GM18498 (cell line): ENCODE results near the gene TBCD.

Experiments used
- ATAC-seq: cut with Tn5 transposase; IDR thresholded peaks from one replicate; pipeline ENCODE4 v1.9.1; 2021; ENCODE audit warnings: mild to moderate bottlenecking, moderate library complexity; ENCODE audit not compliant: unreplicated experiment

The TBCD gene

GRCh38 chr17:82808006-82808405 is 56.1 kb downstream of the TBCD start:
- ATAC-seq = no peak

- ATAC-seq = no peak
These were observed 57.3 kb downstream of the TBCD start for GRCh38 chr17:82808921-82809905.

GRCh38 chr17:82810644-82811430 is 59.0 kb downstream of the TBCD start:
- ATAC-seq = no peak

- ATAC-seq = no peak
These were observed 60.2 kb downstream of the TBCD start for GRCh38 chr17:82812058-82812457.

GRCh38 chr17:82812601-82813000 is 60.7 kb downstream of the TBCD start:
- no peak for ATAC-seq

- ATAC-seq = no peak
These were observed 61.6 kb downstream of the TBCD start for GRCh38 chr17:82813299-82814051.

- no peak for ATAC-seq
These were observed 63.0 kb downstream of the TBCD start for GRCh38 chr17:82814834-82815233.

- no peak for ATAC-seq
These were observed 63.5 kb downstream of the TBCD start for GRCh38 chr17:82815354-82815753.

GRCh38 chr17:82815790-82816305 is 64.0 kb downstream of the TBCD start:
- ATAC-seq = no peak

GRCh38 chr17:82816358-82816757 is 64.5 kb downstream of the TBCD start:
- ATAC-seq = no peak

- ATAC-seq = no peak
These were observed 66.1 kb downstream of the TBCD start for GRCh38 chr17:82817947-82818346.

GRCh38 chr17:82820278-82821251 is 68.7 kb downstream of the TBCD start:
- no peak for ATAC-seq

GRCh38 chr17:82821554-82821953 is 69.7 kb downstream of the TBCD start:
- no peak for ATAC-seq

- ATAC-seq = no peak
These were observed 70.4 kb downstream of the TBCD start for GRCh38 chr17:82822281-82822680.

- ATAC-seq = no peak
These were observed 71.1 kb downstream of the TBCD start for GRCh38 chr17:82823004-82823403.

GRCh38 chr17:82825540-82826124 is 73.8 kb downstream of the TBCD start:
- no peak for ATAC-seq

- no peak for ATAC-seq
These were observed 74.3 kb downstream of the TBCD start for GRCh38 chr17:82826211-82826610.

GRCh38 chr17:82826956-82827355 is 75.1 kb downstream of the TBCD start:
- no peak for ATAC-seq

- no peak for ATAC-seq
These were observed 77.1 kb downstream of the TBCD start for GRCh38 chr17:82828875-82829487.
